Stomach (tissue), 4 donors: Measurements from ENCODE around the gene NPC2.

Experiments
- CTCF ChIP-seq, 7 experiments: fragments of 450-650 bp in 4 of 7; fragments of 200-600 bp in 3 of 7; sonication (generic) in 3 of 7; IDR thresholded peaks; one replicate each; pipeline ENCODE4 v1.5.1; 2016 to 2019; ENCODE audit warnings: antibody characterized with exemption in 7 of 7, control low read depth in 2 of 7, mild to moderate bottlenecking in 1 of 7
- EP300 ChIP-seq: sonication (generic); formaldehyde crosslinking; IDR thresholded peaks from one replicate; pipeline ENCODE4 v1.6.1; 2017; ENCODE audit warnings: antibody characterized with exemption
- POLR2A ChIP-seq, 4 donors: fragments of 450-650 bp; IDR thresholded peaks; one replicate each; pipeline ENCODE4 v1.6.1; 2016; ENCODE audit warnings: antibody characterized with exemption in 4 of 4, control low read depth in 2 of 4, mild to moderate bottlenecking in 1 of 4, moderate library complexity in 1 of 4

GRCh38 chr14:74538411-74539391, 45.6 kb upstream of the NPC2 start:
- TF ChIP-seq POLR2A (IDR thresholded peaks at IDR 0.05) (no peak), CTCF (IDR thresholded peaks at IDR 0.05) (no peak), EP300 (no peak)
